ENCODE measurements around the gene GPR137B.

GRCh38 chr1:236240675-236241074, 98.3 kb downstream of the GPR137B start:
- no peak for TF ChIP-seq POLR2A (IDR thresholded peaks at IDR 0.05; ENCODE audit: insufficient read depth in 1 of 2, low read depth in 2 of 2, low read length in 2 of 2)
- no peak for TF ChIP-seq ZNF547 (CRISPR knock-in tag; IDR thresholded peaks at IDR 0.05)
- no peak for TF ChIP-seq USF2 (IDR thresholded peaks at IDR 0.05; ENCODE audit: low read depth, low read length)
- TF ChIP-seq USF2 (CRISPR knock-in tag; IDR thresholded peaks at IDR 0.05; ENCODE audit: borderline replicate concordance), result no peak
- TF ChIP-seq ARID2 (CRISPR knock-in tag; IDR thresholded peaks at IDR 0.05; ENCODE audit: borderline replicate concordance), result no peak
- no peak for TF ChIP-seq MEIS1 (CRISPR knock-in tag; IDR thresholded peaks at IDR 0.05; ENCODE audit: borderline replicate concordance)
- TF ChIP-seq CTCF (CRISPR knock-in tag; IDR thresholded peaks at IDR 0.05), result no peak
- no peak for TF ChIP-seq FOXK2 (IDR thresholded peaks at IDR 0.05)
- TF ChIP-seq JUN (CRISPR knock-in tag; IDR thresholded peaks at IDR 0.05), result no peak
- no peak for TF ChIP-seq YY1 (IDR thresholded peaks at IDR 0.05; ENCODE audit: insufficient read depth, insufficient replicate concordance, low read depth, low read length)
- no peak for TF ChIP-seq MAX (IDR thresholded peaks at IDR 0.05)
- TF ChIP-seq GATAD1 (CRISPR knock-in tag; IDR thresholded peaks at IDR 0.05), result no peak
- TF ChIP-seq, protein P1, sequence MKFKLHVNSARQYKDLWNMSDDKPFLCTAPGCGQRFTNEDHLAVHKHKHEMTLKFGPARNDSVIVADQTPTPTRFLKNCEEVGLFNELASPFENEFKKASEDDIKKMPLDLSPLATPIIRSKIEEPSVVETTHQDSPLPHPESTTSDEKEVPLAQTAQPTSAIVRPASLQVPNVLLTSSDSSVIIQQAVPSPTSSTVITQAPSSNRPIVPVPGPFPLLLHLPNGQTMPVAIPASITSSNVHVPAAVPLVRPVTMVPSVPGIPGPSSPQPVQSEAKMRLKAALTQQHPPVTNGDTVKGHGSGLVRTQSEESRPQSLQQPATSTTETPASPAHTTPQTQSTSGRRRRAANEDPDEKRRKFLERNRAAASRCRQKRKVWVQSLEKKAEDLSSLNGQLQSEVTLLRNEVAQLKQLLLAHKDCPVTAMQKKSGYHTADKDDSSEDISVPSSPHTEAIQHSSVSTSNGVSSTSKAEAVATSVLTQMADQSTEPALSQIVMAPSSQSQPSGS (CRISPR knock-in tag; IDR thresholded peaks at IDR 0.05), result no peak
- no peak for TF ChIP-seq RFX5 (IDR thresholded peaks at IDR 0.05; ENCODE audit: low read depth, low read length)

Measured in HepG2 (cell line).